ENCODE results near the gene ELOVL6.
"Not testable (repeated sequence)": the region's sequence is repeated elsewhere in the genome, so short reads cannot be mapped to it uniquely, and the experiment has no call there.

ELOVL6 gene

GRCh38 chr4:110064934-110065333 lies 133.5 kb downstream of the ELOVL6 start:
- DNase-seq: no peak

- DNase-seq: no peak
Measured at GRCh38 chr4:110064295-110064694, 134.1 kb downstream of the ELOVL6 start.

GRCh38 chr4:110062166-110062565 lies 136.2 kb downstream of the ELOVL6 start:
- DNase-seq: no peak

GRCh38 chr4:110061076-110061475 lies 137.3 kb downstream of the ELOVL6 start:
- no peak for DNase-seq

GRCh38 chr4:110059556-110060191 lies 138.7 kb downstream of the ELOVL6 start:
- DNase-seq: no peak

GRCh38 chr4:110058677-110059076 lies 139.7 kb downstream of the ELOVL6 start:
- DNase-seq: no peak

GRCh38 chr4:110055158-110055768 lies 143.2 kb downstream of the ELOVL6 start:
- DNase-seq: no peak

GRCh38 chr4:110049951-110050925 lies 148.2 kb downstream of the ELOVL6 start:
- DNase-seq: no peak

GRCh38 chr4:110046588-110047049 lies 151.8 kb downstream of the ELOVL6 start:
- no peak for DNase-seq

- no peak for DNase-seq
Measured at GRCh38 chr4:110042545-110043517, 155.6 kb downstream of the ELOVL6 start.

GRCh38 chr4:110041735-110042134 lies 156.7 kb downstream of the ELOVL6 start:
- no peak for DNase-seq

GRCh38 chr4:110039164-110039563 lies 159.3 kb downstream of the ELOVL6 start:
- not testable (repeated sequence) for DNase-seq

- no peak for DNase-seq
Measured at GRCh38 chr4:110034026-110034393, 164.4 kb downstream of the ELOVL6 start.

GRCh38 chr4:110033355-110034025 lies 164.9 kb downstream of the ELOVL6 start:
- DNase-seq: no peak

GRCh38 chr4:110032603-110033002 lies 165.8 kb downstream of the ELOVL6 start:
- no peak for DNase-seq

- no peak for DNase-seq
Measured at GRCh38 chr4:110025718-110026117, 172.7 kb downstream of the ELOVL6 start.

GRCh38 chr4:110025056-110025455 lies 173.4 kb downstream of the ELOVL6 start:
- no peak for DNase-seq

GRCh38 chr4:110022457-110022856 lies 176.0 kb downstream of the ELOVL6 start:
- DNase-seq: no peak

GRCh38 chr4:110020646-110021443 lies 177.6 kb downstream of the ELOVL6 start:
- DNase-seq: no peak

- no peak for DNase-seq
Measured at GRCh38 chr4:110020139-110020538, 178.3 kb downstream of the ELOVL6 start.

GRCh38 chr4:110019153-110019552 lies 179.3 kb downstream of the ELOVL6 start:
- no peak for DNase-seq
